Measurements from ENCODE around the gene TASP1. TPM values are rescaled to one million over a fixed set of nuclear protein-coding genes. Genes with fewer than 3 reads are reported as not detected.

TASP1 gene
- polyA plus RNA-seq, 1 donor (not counting 4 experiments of a cell fraction or from before 2014, with no cell fraction given) = 17.4 TPM

DNA sequence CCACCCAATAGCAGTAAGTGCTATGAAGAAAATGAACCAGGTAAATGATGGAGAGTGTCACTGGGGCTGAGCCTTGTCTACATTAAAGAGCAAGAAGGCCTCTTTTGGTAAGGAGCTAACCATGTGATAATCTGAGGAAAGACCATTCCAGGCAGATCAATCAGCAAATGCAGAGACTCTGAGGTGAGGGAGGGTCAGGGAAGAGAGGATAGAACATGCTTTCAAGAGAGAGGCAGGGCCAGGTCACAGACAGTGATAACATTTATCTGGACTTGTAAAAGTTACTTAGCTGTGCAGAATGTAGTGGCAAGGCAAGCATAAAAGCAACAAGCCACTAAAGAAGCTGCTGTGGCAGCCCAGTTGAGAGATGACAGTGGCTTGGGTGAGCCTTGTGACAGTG, 197.3 kb downstream of the TASP1 start:
- TF ChIP-seq, protein P1, sequence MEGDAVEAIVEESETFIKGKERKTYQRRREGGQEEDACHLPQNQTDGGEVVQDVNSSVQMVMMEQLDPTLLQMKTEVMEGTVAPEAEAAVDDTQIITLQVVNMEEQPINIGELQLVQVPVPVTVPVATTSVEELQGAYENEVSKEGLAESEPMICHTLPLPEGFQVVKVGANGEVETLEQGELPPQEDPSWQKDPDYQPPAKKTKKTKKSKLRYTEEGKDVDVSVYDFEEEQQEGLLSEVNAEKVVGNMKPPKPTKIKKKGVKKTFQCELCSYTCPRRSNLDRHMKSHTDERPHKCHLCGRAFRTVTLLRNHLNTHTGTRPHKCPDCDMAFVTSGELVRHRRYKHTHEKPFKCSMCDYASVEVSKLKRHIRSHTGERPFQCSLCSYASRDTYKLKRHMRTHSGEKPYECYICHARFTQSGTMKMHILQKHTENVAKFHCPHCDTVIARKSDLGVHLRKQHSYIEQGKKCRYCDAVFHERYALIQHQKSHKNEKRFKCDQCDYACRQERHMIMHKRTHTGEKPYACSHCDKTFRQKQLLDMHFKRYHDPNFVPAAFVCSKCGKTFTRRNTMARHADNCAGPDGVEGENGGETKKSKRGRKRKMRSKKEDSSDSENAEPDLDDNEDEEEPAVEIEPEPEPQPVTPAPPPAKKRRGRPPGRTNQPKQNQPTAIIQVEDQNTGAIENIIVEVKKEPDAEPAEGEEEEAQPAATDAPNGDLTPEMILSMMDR (optimal IDR thresholded peaks at IDR 0.05 in 1 of 3, IDR thresholded peaks at IDR 0.05 in 1 of 3, conservative IDR thresholded peaks at IDR 0.05 in 1 of 3; ENCODE audit: extremely low read depth in 1 of 3, insufficient read depth in 2 of 3, low read length in 3 of 3) = no peak
- TF ChIP-seq EZH2 (IDR thresholded peaks at IDR 0.05; ENCODE audit: low read length) = no peak
- Histone ChIP-seq H3K4me2 (ENCODE audit: control insufficient read depth, extremely low read depth, insufficient read depth, low read depth, low read length) (no peak overlapping the region), H2AFZ (ENCODE audit: control insufficient read depth, low read length) (no peak overlapping the region), H3K4me1 (ENCODE audit: control insufficient read depth, extremely low read depth, insufficient read depth, low read length) (no peaks in the 10 kb centered on the region), H3K9me1 (ENCODE audit: control insufficient read depth, extremely low read depth, insufficient read depth, low read length) (no peaks in the 10 kb centered on the region), H3K27me3 (ENCODE audit: control insufficient read depth, extremely low read depth, insufficient read depth, low read length) (no peaks in the 10 kb centered on the region), H3K9me3 (ENCODE audit: control insufficient read depth, low read depth, low read length) (no peaks in the 10 kb centered on the region), H3K79me2 (ENCODE audit: control insufficient read depth, insufficient read depth, low read length) (no peaks in the 10 kb centered on the region), H4K20me1 (ENCODE audit: control insufficient read depth, extremely low read depth, insufficient read depth, low read length) (no peaks in the 10 kb centered on the region), H3K27ac (ENCODE audit: control insufficient read depth, insufficient read depth, low read length) (no peak overlapping the region), H3K4me3 (ENCODE audit: control insufficient read depth in 2 of 3, extremely low read depth in 1 of 3, insufficient read depth in 2 of 3, low read depth in 1 of 3, low read length in 3 of 3) (no peak overlapping the region), H3K36me3 (ENCODE audit: control insufficient read depth in 2 of 2, extremely low read depth in 1 of 2, insufficient read depth in 2 of 2, low read length in 2 of 2) (no peaks in the 10 kb centered on the region), H3K9ac (ENCODE audit: control insufficient read depth, extremely low read depth, insufficient read depth, low read length) (no peak overlapping the region)
- dilution Hi-C loops (cut with MboI; ENCODE audit: extremely low pct_ligation_motif_present, low sequenced_read_pairs) = no loop called here
- FAIRE-seq (no peak), DNase-seq (ENCODE audit: low read depth, low spot score) (no peak)

DNA sequence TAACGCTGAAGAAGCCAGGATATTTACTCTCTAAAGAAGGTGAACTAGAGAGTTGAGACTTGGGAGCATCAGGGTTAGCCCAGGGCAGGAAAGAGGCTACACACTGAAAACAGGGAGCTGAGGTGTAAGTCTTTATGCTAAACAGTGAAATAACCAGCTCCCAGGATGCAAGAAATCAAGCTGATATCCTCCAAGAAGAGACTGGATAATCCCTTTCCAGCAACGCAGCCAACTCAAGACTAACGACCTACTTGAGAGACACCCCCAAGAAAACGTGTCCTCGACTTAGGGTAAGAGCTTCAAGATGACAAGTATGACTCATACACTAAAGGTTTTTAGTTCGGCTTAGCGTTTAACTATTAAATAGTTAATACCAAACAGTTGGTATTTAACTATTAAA, 202.2 kb downstream of the TASP1 start:
- H3K9ac ChIP-seq (ENCODE audit: control insufficient read depth, extremely low read depth, insufficient read depth, low read length) = no peak overlapping the region
- no peak overlapping the region for H3K4me2 ChIP-seq (ENCODE audit: control insufficient read depth, extremely low read depth, insufficient read depth, low read depth, low read length)
- dilution Hi-C loops (cut with MboI; ENCODE audit: extremely low pct_ligation_motif_present, low sequenced_read_pairs) = no loop called here
- H3K27ac ChIP-seq (ENCODE audit: control insufficient read depth, insufficient read depth, low read length) = no peak overlapping the region
- no peaks in the 10 kb centered on the region for H3K79me2 ChIP-seq (ENCODE audit: control insufficient read depth, insufficient read depth, low read length)
- TF ChIP-seq, protein P1 (optimal IDR thresholded peaks at IDR 0.05 in 1 of 3, IDR thresholded peaks at IDR 0.05 in 1 of 3, conservative IDR thresholded peaks at IDR 0.05 in 1 of 3; ENCODE audit: extremely low read depth in 1 of 3, insufficient read depth in 2 of 3, low read length in 3 of 3) = no peak
- TF ChIP-seq EZH2 (IDR thresholded peaks at IDR 0.05; ENCODE audit: low read length) = no peak
- no peaks in the 10 kb centered on the region for H4K20me1 ChIP-seq (ENCODE audit: control insufficient read depth, extremely low read depth, insufficient read depth, low read length)
- DNase-seq (ENCODE audit: low read depth, low spot score) (no peak), FAIRE-seq (no peak)
- no peak overlapping the region for H2AFZ ChIP-seq (ENCODE audit: control insufficient read depth, low read length)
- H3K36me3 ChIP-seq (ENCODE audit: control insufficient read depth in 2 of 2, extremely low read depth in 1 of 2, insufficient read depth in 2 of 2, low read length in 2 of 2) = peaks cover 0 to 4% of the 10 kb centered on the region in 2 experiments
- no peaks in the 10 kb centered on the region for H3K9me1 ChIP-seq (ENCODE audit: control insufficient read depth, extremely low read depth, insufficient read depth, low read length)
- H3K4me3 ChIP-seq (ENCODE audit: control insufficient read depth in 2 of 3, extremely low read depth in 1 of 3, insufficient read depth in 2 of 3, low read depth in 1 of 3, low read length in 3 of 3) = no peak overlapping the region
- no peaks in the 10 kb centered on the region for H3K9me3 ChIP-seq (ENCODE audit: control insufficient read depth, low read depth, low read length)
- no peaks in the 10 kb centered on the region for H3K27me3 ChIP-seq (ENCODE audit: control insufficient read depth, extremely low read depth, insufficient read depth, low read length)
- H3K4me1 ChIP-seq (ENCODE audit: control insufficient read depth, extremely low read depth, insufficient read depth, low read length) = no peaks in the 10 kb centered on the region
